NOMO-1 treated with dmso at 0.1 percent for 144 hours (cell line): ENCODE measurements around the gene ZNF618.

Experiments
- DNase-seq: peaks from one replicate; lab custom pipeline; 2025; ENCODE audit not compliant: unreplicated experiment; lab: John Stamatoyannopoulos, UW

ZNF618 gene

DNA sequence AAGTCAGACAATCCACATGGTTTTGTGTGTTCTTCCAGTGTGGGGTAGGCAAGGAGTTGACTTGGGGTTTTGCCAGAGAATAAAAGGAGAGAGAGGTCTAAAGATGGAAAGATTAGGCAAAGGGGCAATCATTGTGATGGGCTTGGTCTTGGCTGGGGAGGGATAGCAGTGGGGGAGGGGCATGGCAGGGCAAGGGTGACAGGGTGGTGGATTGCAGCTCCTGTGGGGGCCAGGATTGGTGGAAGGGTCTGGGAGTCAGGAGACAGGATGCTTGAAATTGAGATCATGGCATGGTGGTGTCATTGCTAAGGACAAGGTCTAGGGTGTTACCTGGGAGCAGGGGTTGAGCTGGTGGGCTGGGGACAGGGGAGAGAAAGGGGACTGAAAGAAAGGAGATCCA lies 57.6 kb downstream of the ZNF618 start:
- no peak for DNase-seq

DNA sequence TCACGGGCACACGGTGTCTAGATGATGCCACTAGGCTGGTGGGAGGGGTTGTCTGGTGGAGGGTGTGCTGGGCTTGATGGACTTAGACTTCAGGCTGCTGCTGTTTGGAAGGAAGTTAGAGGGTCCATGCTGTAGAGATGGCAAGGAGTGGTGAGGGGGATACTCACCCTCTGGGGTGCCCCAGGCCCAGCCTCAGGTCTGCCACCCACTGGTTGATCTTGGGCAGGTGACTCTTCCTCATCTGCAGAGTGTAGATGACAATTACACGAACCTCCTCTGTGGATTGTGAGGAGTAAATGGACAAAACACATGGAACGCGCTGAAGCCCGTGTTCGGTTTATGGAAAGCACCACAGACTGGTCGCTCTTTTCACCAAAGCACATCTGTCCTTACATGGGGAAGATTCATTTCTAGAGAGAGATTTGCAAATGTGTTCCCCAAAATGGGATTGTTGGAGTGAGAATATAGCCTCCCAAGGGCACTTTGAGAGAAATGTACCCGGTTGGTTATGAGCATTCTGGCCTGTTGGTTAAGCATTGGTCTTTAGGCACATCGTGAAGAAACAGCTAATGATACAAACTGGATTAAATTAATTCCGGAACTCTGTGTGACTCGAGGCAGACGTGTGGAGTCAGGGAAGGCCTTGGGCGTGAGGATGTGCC lies 58.2 kb downstream of the ZNF618 start:
- no peak for DNase-seq

DNA sequence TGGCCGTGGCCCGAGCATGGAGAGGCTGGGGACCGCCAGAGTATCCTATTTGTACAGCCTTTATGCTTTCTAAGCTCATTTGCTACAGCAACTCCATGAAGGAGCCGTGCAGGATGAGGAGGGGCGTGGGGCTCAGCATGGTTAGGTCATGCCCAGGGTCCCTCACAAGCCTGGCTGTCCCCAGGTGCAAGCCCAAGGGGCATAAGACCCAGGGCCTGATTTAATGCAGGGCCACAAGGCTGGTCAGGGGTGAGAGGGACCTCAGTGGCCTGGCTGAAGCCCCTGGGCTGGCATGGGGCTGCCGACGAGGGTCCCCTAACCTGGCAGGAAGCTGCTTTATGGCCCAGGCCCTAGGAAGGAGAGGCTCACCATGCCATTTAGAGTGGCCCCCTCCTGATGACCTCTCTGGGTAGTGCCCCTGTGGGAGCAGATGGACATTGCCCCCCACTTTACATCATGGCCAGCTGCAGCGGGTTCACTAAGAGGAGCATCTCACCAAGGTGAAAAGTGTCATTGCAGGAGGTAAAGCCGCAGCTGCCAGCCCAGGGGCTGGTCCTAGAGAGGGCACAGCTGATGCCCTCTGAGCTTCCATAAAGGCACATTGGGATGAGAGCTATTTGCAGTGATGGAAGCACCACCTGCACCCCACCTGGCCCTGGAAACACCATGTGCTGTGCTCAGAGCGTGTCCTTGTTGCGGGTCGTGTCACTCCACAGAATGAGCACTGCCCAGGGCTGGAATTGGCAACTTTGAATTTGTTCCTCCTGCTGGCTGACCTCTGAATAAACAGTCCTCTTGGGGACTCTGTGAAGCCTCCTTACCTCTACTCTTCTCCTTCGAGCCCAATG lies 58.9 kb downstream of the ZNF618 start:
- DNase-seq: no peak

DNA sequence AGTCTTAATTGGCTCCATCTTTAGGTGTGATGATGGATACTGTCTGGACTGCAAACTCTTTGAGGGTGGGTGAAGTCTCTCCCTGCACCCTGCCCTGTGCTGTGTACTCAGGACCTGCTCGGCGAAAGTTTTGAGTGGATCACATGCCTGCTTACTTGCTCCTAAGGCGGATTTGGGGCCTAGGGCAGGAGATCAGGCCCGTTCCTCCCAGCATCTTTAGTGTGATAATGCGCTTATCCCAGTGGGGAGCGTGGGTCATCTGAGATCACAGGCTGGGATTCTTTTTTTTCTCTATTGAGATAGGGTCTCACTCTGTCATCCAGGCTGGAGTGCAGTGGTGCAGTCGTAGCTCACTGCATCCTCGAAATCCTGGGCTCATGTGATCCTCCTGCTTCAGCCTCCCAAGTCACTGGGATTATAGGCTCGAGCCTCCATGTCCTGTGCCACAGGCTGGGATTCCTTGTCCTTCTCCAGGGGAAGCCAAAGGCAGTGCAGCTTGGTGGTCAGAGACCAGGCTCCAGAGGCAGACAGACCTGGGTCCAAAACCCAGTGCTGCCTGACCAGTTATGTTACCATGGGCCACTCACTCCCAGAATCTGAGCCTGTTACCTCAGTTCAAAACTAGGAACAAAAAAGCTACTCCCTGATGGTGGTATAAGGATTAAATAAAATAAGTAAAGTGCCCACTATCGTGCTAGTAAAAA lies 59.7 kb downstream of the ZNF618 start:
- DNase-seq: no peak

DNA sequence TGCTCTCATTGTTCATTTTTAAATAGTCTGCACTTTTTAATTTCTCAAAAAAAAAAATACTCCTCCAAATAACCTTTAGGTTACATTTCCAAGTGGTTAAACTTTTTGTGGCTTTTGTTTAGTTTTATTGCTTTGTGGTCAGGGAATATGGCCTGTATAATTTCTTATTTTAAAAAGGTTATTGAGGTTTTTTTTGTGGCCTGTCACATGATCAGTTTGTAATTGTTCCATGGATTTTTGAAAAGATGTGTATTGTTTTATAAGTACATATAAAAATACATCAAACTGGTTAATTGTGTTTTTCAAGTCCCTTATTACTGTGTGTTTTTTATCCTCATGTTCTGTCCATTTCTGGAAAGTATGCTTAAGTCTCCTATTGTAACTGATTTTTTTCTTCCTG lies 64.0 kb downstream of the ZNF618 start:
- no peak for DNase-seq

DNA sequence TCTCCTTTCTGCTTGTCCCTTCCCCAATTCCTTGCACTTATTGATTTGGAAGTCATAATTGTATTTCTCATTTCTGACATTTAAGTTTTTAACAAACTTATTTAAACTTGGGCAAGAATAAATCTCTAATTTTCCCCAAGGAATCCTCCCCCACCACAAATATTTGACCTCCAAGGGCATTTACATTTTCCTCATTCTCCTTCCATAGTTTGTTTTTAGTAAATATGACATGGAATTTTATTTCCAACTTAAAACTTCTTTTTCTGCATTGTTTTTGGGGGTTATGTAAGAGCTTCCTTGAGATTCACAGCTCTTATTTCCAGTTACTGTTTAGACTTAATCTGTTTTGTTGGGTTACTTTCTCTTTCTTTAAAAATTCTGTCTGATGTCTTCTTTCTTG lies 64.9 kb downstream of the ZNF618 start:
- no peak for DNase-seq

DNA sequence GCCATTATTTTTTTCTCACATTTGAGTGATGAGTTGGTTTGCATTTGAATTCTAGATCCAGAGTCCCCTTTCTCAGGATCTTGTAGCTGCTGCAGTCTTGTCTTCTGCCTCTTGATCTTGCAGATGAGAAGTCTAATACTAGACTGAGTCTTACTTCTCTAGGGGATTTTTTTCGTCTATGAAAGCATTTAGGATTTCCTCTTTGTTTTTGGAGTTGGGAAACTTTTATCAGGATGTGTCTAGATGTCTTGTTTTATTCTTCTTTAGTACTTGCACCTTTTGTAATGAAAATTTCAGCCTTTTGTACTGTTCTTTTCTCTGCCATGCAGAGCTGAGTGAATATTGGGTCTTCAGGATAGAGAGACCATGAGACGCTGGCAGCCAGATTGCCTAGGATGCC lies 65.4 kb downstream of the ZNF618 start:
- no peak for DNase-seq

DNA sequence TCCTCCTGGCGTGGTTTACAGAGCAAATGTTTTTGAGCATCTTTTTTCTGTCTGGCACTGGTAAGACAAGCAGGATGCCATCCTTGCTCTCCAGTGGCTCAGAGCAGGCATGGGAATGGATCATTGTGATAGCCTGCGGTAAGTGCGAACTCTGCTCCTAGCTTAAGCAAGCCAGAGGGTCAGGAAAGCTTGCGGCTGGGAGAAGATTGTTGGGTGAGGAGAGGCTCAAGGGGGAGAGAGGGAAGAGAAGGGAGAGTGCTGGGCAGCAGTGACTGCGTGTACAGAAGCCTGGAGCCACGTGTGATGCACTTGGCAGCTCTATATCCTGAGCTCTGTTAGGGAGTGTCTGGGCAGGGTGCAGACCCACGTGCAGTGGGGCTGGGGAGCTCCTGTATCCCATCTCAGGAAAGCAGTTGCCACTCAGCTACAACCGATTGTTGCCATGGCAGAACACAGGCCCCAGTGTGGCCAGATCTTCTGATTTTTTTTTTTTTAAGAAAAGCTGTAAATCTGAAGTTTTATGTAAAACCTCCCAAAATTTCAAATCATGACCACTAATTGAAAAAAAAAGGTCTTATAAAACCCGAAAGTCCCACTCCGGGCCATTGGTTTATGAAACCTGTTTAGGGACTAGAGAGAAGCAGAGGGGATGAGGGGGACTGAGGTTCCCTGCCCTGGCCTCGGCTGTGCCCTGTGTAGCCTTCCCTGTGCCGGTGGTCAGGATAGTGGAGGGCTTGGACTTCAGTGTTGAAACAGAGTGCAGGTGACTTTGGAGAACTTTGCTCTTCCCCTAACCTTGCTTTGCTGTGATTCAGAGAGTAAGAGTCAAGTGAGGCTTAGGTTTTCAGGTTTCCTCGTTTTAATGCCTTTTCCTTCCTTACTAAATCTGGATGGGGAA lies 67.3 kb downstream of the ZNF618 start:
- DNase-seq: no peak

DNA sequence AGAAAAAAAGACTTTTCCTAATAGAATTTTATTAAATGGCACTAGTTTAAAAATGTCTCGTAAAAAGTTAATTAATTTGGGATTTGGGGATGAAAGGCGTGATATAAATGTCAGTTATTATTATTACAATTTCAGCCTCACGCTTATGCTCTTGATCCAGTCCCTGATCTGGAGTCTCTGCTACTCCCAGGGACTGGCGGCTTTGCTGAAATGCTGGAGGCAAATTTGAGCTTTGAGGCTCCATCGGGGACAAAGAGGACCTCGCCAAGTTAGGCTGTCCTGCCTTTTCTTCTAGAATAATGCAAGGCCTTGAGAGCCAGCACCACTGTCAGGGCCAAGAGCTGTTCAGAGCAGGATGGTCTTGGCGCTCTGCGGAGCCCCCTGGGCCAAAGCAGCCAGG lies 69.7 kb downstream of the ZNF618 start:
- no peak for DNase-seq

DNA sequence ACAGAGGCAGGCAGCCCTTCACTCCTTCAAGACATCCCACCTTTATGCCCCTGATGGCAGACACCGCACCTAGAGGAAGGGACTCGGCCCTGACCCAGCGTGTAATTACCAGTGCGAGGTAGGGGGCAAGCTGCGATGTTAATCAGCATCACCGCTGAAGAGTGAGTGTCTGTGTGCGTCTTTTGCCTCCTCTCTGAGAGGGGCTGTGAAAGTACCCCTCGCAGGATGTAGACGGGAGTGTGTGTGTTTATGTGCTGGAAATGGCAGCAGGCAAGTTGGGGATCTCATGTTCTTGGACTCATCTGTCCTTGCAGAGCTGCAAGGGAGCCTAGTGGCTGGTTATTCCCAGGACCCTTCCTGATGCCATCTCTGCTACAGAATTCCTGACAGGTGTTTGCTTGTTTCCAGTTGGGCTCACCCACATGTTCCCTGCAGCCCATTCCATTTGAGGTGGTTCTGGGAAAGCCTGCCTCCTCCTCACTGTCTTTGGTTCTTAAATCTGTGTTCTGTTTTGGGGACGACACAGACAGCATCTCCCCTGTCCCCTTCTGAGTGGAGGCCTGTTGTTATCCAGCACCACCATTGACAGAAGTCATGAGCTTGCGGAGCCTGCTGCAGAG lies 70.5 kb downstream of the ZNF618 start:
- no peak for DNase-seq

DNA sequence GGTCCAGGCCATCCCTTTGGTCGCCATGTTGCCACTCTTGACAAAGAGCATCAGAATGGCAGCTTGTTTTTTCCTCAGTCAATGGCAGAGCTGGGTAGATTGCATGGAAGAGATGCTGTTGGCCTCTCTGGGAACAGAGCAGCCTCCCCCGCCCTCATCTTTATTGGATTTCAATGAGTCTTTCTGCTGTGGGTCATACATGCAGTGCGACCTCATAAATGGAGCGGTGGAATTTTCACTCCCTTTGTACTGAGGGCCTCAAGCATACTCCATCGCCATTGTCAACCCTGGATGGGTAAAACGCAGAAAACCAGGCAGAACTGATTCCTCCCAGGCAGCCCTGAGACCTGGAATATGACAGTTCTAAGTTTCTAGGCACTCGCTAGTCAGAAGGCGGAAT lies 71.8 kb downstream of the ZNF618 start:
- DNase-seq: no peak

DNA sequence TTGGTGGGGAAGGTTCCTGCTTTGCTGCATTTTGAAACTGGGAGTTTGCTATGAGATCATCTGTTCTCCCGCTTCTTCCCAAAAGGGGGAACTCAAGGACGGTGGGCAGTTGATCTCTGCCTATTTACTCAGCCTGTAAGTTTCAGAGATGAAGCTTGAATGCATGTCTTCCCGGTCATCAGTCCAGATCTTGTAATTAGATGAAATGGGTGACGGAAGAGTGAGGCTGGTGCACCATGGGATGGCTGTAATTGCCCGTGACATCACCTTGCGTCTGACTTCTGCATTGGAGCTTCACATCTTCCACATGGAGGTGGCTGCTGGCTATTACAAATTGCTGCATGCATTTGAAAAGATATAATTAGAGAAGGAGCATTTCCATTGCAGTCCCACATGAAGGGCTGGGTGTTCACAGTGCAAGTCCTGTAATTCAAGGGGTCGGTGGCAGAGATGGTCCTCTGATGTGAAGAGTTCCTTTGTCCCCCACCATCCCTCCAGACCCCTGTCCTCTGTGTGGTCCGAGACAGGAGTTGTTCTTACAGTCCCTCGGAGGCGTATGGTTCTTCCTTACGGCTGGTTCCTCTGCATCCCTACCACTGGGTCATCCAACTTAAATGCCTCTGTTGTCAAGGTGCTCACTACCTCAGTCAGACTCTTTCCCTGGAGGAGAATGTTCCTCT lies 72.9 kb downstream of the ZNF618 start:
- DNase-seq: no peak

DNA sequence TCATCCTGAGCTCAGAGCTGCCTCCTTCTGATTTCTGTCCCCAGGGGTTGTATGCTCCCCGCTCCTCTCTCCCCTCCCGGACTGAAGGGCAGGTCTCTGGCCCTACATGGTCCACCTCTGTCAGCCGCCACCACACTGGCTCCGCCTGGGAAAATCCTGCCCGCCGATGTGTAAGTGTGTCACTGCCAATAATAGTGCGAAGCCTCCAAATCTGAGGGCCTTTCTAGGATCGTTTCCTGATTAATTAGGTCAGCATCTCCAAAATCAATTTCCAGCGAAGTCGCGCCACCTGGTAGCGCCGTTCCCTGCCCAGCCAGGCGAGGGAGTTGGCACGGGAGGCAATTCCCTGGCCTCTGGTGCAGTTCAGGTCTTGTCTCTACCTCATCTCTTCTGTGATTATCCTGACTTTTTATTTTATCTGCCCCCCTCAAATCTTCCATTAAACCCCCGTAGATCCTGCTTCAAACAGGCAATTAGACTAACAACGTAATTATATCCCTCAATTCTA lies 73.5 kb downstream of the ZNF618 start:
- no peak for DNase-seq

DNA sequence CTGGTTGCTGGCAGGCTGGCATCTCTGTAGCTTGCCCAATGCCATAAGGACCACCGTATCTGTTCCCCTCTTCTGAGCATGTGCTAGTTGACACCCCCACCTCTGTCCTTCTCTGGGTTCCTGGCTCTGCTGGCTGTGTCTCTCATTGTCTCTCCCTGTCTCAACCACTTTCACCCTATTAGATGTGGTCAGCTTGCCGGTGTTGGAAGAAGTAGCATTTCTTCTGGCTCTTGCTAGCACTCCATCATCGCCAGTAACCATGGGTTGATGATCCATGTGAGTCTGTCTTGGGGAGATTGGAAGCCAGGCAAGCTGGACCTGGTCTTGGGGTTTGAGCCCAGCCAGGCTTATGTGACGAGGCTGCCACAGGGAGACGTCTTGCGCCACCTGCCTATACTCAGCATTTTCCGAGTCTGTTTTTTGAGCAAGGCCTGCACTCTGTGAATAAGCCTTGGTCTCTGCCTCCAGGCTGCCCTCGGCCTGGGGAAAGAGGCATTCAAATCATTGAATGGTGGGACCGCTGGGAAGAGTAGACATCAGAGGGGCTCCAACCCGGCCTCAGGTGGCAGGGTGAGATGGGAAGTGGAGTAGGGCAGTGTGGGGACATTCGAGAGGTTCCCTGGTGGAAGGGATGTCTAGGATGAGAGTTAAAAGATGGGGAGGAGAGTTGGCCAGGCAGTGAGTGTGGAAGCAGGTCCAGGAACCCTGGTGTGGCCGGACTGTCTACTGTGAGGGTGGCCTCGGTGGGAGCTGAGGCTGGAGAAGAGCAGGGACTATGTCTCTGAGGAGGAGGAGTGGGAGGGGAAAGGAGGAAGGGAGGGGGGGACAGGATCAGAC lies 74.3 kb downstream of the ZNF618 start:
- no peak for DNase-seq

DNA sequence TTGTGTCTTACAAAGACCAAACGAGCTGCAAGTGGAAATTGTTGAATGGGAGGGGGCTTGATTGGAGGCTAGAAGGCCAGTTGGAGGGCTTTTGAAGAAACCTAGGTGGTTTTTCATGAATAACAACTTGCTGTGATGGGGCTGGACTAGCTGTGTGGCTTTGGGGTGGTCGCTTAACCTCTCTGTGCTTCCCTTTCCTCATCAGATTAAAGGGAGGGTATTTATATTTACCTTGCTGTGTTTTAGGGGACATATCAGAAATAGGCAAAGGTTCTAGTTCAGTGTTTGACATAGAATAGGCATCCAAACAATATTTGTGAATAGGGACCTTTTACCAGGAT lies 74.9 kb downstream of the ZNF618 start:
- DNase-seq: no peak

DNA sequence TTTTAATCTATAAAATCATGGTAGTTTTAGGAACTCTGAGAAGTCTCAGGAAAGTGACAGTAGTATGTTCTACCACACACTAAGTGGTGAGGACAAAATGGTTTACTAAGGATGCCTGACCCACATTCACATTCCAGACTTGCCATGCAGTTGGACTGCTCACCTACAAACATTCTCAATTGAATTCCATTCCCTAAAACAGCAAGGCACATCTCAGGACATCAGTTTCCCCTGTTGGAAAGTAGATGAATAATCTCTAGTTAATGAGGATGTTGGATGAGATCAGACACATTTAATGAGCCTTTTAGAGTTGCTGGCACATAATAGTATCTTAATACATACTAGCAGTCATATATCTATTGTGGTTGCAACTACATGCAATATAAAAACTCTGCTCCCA lies 76.6 kb downstream of the ZNF618 start:
- no peak for DNase-seq

DNA sequence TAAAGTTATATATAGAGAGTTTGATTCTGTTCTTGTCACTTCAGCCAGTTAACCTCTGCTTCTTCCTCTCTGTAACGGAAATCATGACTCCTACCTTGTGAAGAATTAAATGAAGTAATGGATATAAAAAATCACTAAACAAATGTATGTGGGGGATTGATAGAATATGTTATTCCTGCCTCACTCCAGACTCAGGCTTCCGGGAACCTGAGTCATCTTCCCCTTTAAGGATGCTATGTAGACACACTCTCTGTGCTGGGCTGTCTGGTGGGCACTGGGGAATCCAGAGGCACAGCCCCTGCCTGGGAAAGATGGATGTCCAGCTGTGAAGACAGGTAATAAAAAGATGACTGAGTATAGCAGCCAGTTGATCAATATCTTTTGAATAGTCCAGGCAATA lies 77.4 kb downstream of the ZNF618 start:
- no peak for DNase-seq

DNA sequence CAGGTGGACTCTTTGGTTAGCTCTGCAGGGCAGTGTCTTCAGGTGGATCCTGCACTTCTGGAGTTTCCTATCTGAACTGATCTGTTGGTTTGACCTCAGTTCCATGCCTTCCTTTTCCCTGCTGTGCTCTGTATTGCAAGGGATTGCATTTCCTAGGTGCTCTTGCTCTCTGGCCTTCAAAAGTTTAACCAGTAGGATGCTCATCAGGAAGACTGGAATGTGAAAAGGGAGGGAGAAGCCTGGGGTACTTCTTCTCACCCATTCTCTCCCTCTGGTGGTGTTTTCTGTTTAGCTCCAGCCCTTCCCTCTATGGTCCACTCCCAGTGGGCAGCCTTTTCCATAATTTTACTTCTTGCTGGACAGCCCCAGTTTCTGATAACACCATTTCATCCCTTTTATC lies 78.5 kb downstream of the ZNF618 start:
- DNase-seq: no peak

DNA sequence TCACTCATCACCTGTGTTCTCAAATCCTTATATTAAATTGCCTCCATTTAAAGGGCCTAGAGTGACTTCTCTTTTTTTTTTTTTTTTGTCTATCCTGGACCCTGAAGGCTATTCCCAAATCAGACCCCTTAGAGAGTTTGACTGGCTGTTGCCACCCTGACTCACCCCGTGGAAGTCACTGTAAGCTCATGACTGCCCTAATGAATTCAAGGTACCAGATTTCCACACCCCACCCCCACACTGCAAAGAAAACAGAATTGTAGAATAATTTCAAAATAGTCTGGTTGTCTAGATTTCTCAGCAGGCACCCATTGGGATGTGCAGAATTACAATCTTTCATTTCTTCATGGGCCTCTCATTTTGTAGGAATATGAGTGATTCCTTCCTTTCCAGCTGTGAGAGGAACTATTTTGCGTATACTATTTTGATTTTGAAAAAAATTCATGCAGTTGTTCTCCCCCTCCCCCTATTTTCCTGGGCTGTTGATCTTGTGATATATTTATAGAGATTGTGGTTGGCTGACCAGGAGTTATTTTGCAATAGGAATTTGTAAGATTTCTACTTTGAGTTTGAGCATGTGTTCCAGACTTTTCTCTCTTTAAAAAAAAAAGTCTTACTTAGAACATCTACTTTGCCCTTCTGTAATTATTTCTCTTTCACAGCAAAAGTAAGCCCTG lies 79.1 kb downstream of the ZNF618 start:
- peak; percentile 36 for DNase-seq
